Peyer's patch (tissue), 4 donors: ENCODE data around the gene MPL.

Source experiments
- CTCF ChIP-seq, 6 experiments: fragments of 450-650 bp in 4 of 6; fragments of 200-600 bp in 2 of 6; sonication (generic) in 1 of 6; IDR thresholded peaks; one replicate each; pipeline ENCODE4 v1.5.1; 2017 to 2019; ENCODE audit warnings: antibody characterized with exemption in 6 of 6, mild to moderate bottlenecking in 3 of 6, moderate library complexity in 1 of 6
- POLR2A ChIP-seq, 2 donors: fragments of 450-650 bp; IDR thresholded peaks; one replicate each; pipeline ENCODE4 v1.5.1; 2017; ENCODE audit warnings: antibody characterized with exemption in 2 of 2, mild to moderate bottlenecking in 2 of 2, moderate library complexity in 2 of 2

- TF ChIP-seq CTCF (IDR thresholded peaks at IDR 0.05) (no peak), POLR2A (IDR thresholded peaks at IDR 0.05) (no peak)
These were observed 15.1 kb upstream of the MPL start for GRCh38 chr1:43322506-43322905.
